Nephron progenitor cell (in vitro differentiated cells): ENCODE results near the gene TIGD4.

Experiments used
- DNase-seq: peaks from one replicate; pipeline ENCODE4 v3.0.0; 2021
- H3K27ac Mint-ChIP-seq: 2 replicates; pipeline ENCODE4 v1.8.0; 2021; ENCODE audit warnings: mild to moderate bottlenecking, moderate library complexity, mixed read lengths
- H3K27me3 Mint-ChIP-seq: 2 replicates; pipeline ENCODE4 v1.8.0; 2021; ENCODE audit warnings: mild to moderate bottlenecking, low read depth, mixed read lengths; ENCODE audit not compliant: poor library complexity
- H3K36me3 Mint-ChIP-seq: 2 replicates; pipeline ENCODE4 v1.8.0; 2021; ENCODE audit warnings: low read depth, mixed read lengths
- H3K4me1 Mint-ChIP-seq: 2 replicates; pipeline ENCODE4 v1.8.0; 2021; ENCODE audit warnings: mixed read lengths
- H3K4me3 Mint-ChIP-seq: 2 replicates; pipeline ENCODE4 v1.8.0; 2021; ENCODE audit warnings: mild to moderate bottlenecking, moderate library complexity, mixed read lengths
- H3K9me3 Mint-ChIP-seq: 2 replicates; pipeline ENCODE4 v1.8.0; 2021; ENCODE audit warnings: mild to moderate bottlenecking, moderate library complexity, mixed read lengths
- CTCF ChIP-seq: fragments of 200-600 bp; sonication (generic); IDR thresholded peaks from 2 replicates; pipeline ENCODE4 v1.5.0; 2021; ENCODE audit warnings: antibody characterized with exemption

TIGD4 gene

GRCh38 chr4:152779513-152780266 is at the start of gene TIGD4, which contains the start of gene ARFIP1:
Gene TIGD4 (minus strand): TSS chr4:152779730. CDS start chr4:152771004, 8,726 bp downstream.
Gene ARFIP1 (plus strand): TSS chr4:152779954. CDS start chr4:152829634, 49,680 bp downstream.
- no peak for TF ChIP-seq CTCF
- H3K4me1 Mint-ChIP-seq = peaks cover 67% of the 10 kb centered on the region
- peak within 1 kb of the TSS; percentile 98 for H3K27ac Mint-ChIP-seq
- peak within 1 kb of the TSS; percentile 92 for H3K4me3 Mint-ChIP-seq
- peaks cover 7% of the 10 kb centered on the region for H3K36me3 Mint-ChIP-seq
- H3K27me3 Mint-ChIP-seq = peaks cover 10% of the 10 kb centered on the region
- no peaks in the 10 kb centered on the region for H3K9me3 Mint-ChIP-seq
- DNase-seq = peak; percentile 96

- Mint-ChIP-seq H3K27ac (no peak overlapping the region), H3K4me1 (no peaks in the 10 kb centered on the region), H3K27me3 (no peaks in the 10 kb centered on the region), H3K36me3 (peaks cover 89% of the 10 kb centered on the region), H3K9me3 (peaks cover 66% of the 10 kb centered on the region), H3K4me3 (no peak overlapping the region)
- no peak for DNase-seq
- TF ChIP-seq CTCF = no peak
Measured at GRCh38 chr4:152828122-152828521, 48.6 kb upstream of the TIGD4 start.

- Mint-ChIP-seq H3K9me3 (peaks cover 84% of the 10 kb centered on the region), H3K4me3 (no peak overlapping the region), H3K4me1 (no peaks in the 10 kb centered on the region), H3K27me3 (no peaks in the 10 kb centered on the region), H3K36me3 (peaks cover 89% of the 10 kb centered on the region), H3K27ac (no peak overlapping the region)
- DNase-seq = no peak
- no peak for TF ChIP-seq CTCF
Measured at GRCh38 chr4:152825336-152825735, 45.8 kb upstream of the TIGD4 start.

GRCh38 chr4:152824561-152824960 is 45.0 kb upstream of the TIGD4 start:
- Mint-ChIP-seq H3K4me3 (no peak overlapping the region), H3K9me3 (peaks cover 92% of the 10 kb centered on the region), H3K27ac (no peak overlapping the region), H3K27me3 (no peaks in the 10 kb centered on the region), H3K36me3 (peaks cover 90% of the 10 kb centered on the region), H3K4me1 (no peaks in the 10 kb centered on the region)
- no peak for TF ChIP-seq CTCF
- DNase-seq = no peak

- TF ChIP-seq CTCF = no peak
- Mint-ChIP-seq H3K36me3 (peaks cover 90% of the 10 kb centered on the region), H3K4me3 (no peak overlapping the region), H3K9me3 (peaks cover 93% of the 10 kb centered on the region), H3K27me3 (no peaks in the 10 kb centered on the region), H3K27ac (no peak overlapping the region), H3K4me1 (no peaks in the 10 kb centered on the region)
- no peak for DNase-seq
Measured at GRCh38 chr4:152822323-152822722, 42.8 kb upstream of the TIGD4 start.

GRCh38 chr4:152820073-152820472 is 40.5 kb upstream of the TIGD4 start:
- Mint-ChIP-seq H3K4me3 (no peak overlapping the region), H3K27ac (no peak overlapping the region), H3K36me3 (peaks cover 91% of the 10 kb centered on the region), H3K4me1 (no peaks in the 10 kb centered on the region), H3K27me3 (peaks cover 4% of the 10 kb centered on the region), H3K9me3 (peaks cover 96% of the 10 kb centered on the region)
- no peak for DNase-seq
- TF ChIP-seq CTCF = no peak
